HEK293T (cell line): ENCODE data around the gene ZNFX1.

Source experiments
- ARNT ChIP-seq: fragments of 450-650 bp; IDR thresholded peaks from 2 replicates; pipeline ENCODE4 v1.6.1; 2017; ENCODE audit warnings: mild to moderate bottlenecking
- BHLHE40 ChIP-seq: fragments of 450-650 bp; IDR thresholded peaks from 2 replicates; pipeline ENCODE4 v1.6.1; 2016; ENCODE audit warnings: mild to moderate bottlenecking, moderate library complexity, borderline replicate concordance
- CTBP1 ChIP-seq: fragments of 450-650 bp; IDR thresholded peaks from 2 replicates; pipeline ENCODE4 v1.6.1; 2016; ENCODE audit warnings: borderline replicate concordance
- FOXM1 ChIP-seq: fragments of 450-650 bp; IDR thresholded peaks from 2 replicates; pipeline ENCODE4 v1.6.1; 2017; ENCODE audit warnings: mild to moderate bottlenecking, borderline replicate concordance
- HDGF ChIP-seq: fragments of 450-650 bp; IDR thresholded peaks from 2 replicates; pipeline ENCODE4 v1.6.1; 2017; ENCODE audit warnings: antibody characterized with exemption, borderline replicate concordance
- L3MBTL2 ChIP-seq: fragments of 450-650 bp; conservative IDR thresholded peaks from 2 replicates; pipeline ENCODE4 v1.6.1; 2016; ENCODE audit warnings: mild to moderate bottlenecking
- NFRKB ChIP-seq: fragments of 450-650 bp; IDR thresholded peaks from 2 replicates; pipeline ENCODE4 v1.6.1; 2016; ENCODE audit warnings: mild to moderate bottlenecking, moderate library complexity
- SP1 ChIP-seq: fragments of 450-650 bp; IDR thresholded peaks from 2 replicates; pipeline ENCODE4 v1.6.1; 2017
- SUZ12 ChIP-seq: fragments of 450-650 bp; IDR thresholded peaks from 2 replicates; pipeline ENCODE4 v1.6.1; 2016; ENCODE audit warnings: mild to moderate bottlenecking
- ZNF384 ChIP-seq: fragments of 450-650 bp; IDR thresholded peaks from 2 replicates; pipeline ENCODE4 v1.6.1; 2016

GRCh38 chr20:49273696-49274277, 4.1 kb downstream of the ZNFX1 start:
- TF ChIP-seq HDGF = no peak
- TF ChIP-seq SUZ12 = no peak
- no peak for TF ChIP-seq CTBP1
- TF ChIP-seq FOXM1 = no peak
- no peak for TF ChIP-seq ZNF384
- no peak for TF ChIP-seq BHLHE40
- TF ChIP-seq SP1 = no peak
- no peak for TF ChIP-seq L3MBTL2
- no peak for TF ChIP-seq NFRKB
- TF ChIP-seq ARNT = no peak
